NCI-H2081 (cell line): Measurements from ENCODE around the gene POLG.

ENCODE experiments used
- DNase-seq, 2 experiments: peaks; one replicate each; lab custom pipeline; 2025; lab: John Stamatoyannopoulos, UW

POLG gene

GRCh38 chr15:89334510-89335297 is at the start of gene POLG:
TSS of gene POLG (minus strand) at chr15:89334824. CDS start at chr15:89333754, 1,070 bp downstream.
- peak; percentile 99 for DNase-seq

- DNase-seq: no peak
Measured at GRCh38 chr15:89384176-89384604, 49.6 kb upstream of the POLG start.

GRCh38 chr15:89383365-89384175 is 48.9 kb upstream of the POLG start:
- peak; percentile 87 to 89 for DNase-seq

GRCh38 chr15:89381888-89382686 is 47.5 kb upstream of the POLG start:
- DNase-seq: no peak

- DNase-seq: no peak
Measured at GRCh38 chr15:89381331-89381730, 46.7 kb upstream of the POLG start.

GRCh38 chr15:89379818-89380217 is 45.2 kb upstream of the POLG start:
- no peak for DNase-seq

GRCh38 chr15:89379251-89379695 is 44.6 kb upstream of the POLG start:
- DNase-seq: no peak

- DNase-seq: no peak
Measured at GRCh38 chr15:89378296-89379151, 43.9 kb upstream of the POLG start.

- DNase-seq: no peak
Measured at GRCh38 chr15:89377842-89378295, 43.2 kb upstream of the POLG start.

- DNase-seq: no peak
Measured at GRCh38 chr15:89377024-89377841, 42.6 kb upstream of the POLG start.

GRCh38 chr15:89376388-89376787 is 41.8 kb upstream of the POLG start:
- DNase-seq: no peak

GRCh38 chr15:89375093-89376005 is 40.7 kb upstream of the POLG start:
- no peak for DNase-seq

- no peak for DNase-seq
Measured at GRCh38 chr15:89374086-89374981, 39.7 kb upstream of the POLG start.

- no peak for DNase-seq
Measured at GRCh38 chr15:89372069-89372935, 37.7 kb upstream of the POLG start.

- DNase-seq: no peak
Measured at GRCh38 chr15:89371228-89372044, 36.8 kb upstream of the POLG start.

GRCh38 chr15:89370978-89371227 is 36.3 kb upstream of the POLG start:
- DNase-seq: no peak
